Right lobe of liver (tissue), 6 donors: ENCODE results near the gene DVL3. TPM values are rescaled to one million over a fixed set of nuclear protein-coding genes. Genes with fewer than 3 reads are reported as not detected.

Experiments used
- ATAC-seq, 4 donors: fragments of 200-7000 bp; cut with Tn5 transposase; one replicate each; pipeline ENCODE4 v1.9.1; 2020; ENCODE audit warnings: mild to moderate bottlenecking in 4 of 4, moderate library complexity in 4 of 4
- DNase-seq, 3 donors: peaks; one replicate each; pipeline ENCODE4 v3.0.0-alpha.2; 2020
- H3K27ac ChIP-seq, 3 donors: fragments of 200-600 bp; one replicate each; pipeline ENCODE4 v1.8.0; 2022
- H3K27me3 ChIP-seq, 2 donors: fragments of 200-600 bp; one replicate each; pipeline ENCODE4 v1.8.0; 2022
- H3K36me3 ChIP-seq, 4 donors: fragments of 200-600 bp; sonication (generic) in 1 of 4; one replicate each; pipeline versions ENCODE4 v1.5.1 to v1.8.0; 2017 to 2022; ENCODE audit warnings: control low read depth in 1 of 4
- H3K4me1 ChIP-seq, 4 donors: fragments of 200-600 bp; sonication (generic) in 1 of 4; one replicate each; pipeline versions ENCODE4 v1.5.1 to v1.8.0; 2017 to 2022; ENCODE audit warnings: control low read depth in 1 of 4
- H3K4me3 ChIP-seq, 3 donors: fragments of 200-600 bp; one replicate each; pipeline ENCODE4 v1.8.0; 2022
- H3K9me3 ChIP-seq, 4 donors: fragments of 200-600 bp; sonication (generic) in 1 of 4; one replicate each; pipeline versions ENCODE4 v1.5.1 to v1.8.0; 2017 to 2022; ENCODE audit warnings: control low read depth in 1 of 4
- POLR2A ChIP-seq: fragments of 450-650 bp; IDR thresholded peaks from one replicate; pipeline ENCODE4 v1.6.1; 2017; ENCODE audit warnings: antibody characterized with exemption, mild to moderate bottlenecking
- whole genome bisulfite sequencing: methylation state at CpG from one replicate; pipeline ENCODE4 v1.1.6; 2018; ENCODE audit warnings: low coverage, low lambda C conversion rate; ENCODE audit not compliant: insufficient coverage; ENCODE audit errors: missing lambda C conversion rate; 5-methylcytosine and 5-hydroxymethylcytosine counted together
- intact Hi-C, 2 donors: fragments of 100-400 bp; cut with DNase I; formaldehyde crosslinking; loops; one replicate each; pipeline versions ENCODE4 v1.11.2 to v1.14.1; 2022
- total RNA-seq, 6 experiments: library from RNA; depleted of rRNA in 2 of 6; stranded (reverse); fragments of >200 nt in 2 of 6; fragmentation: NEBNext Ultra II Directional in 3 of 6; extraction: Animal tissue kit (Norgen Biotek cat#: 25700) in 3 of 6; gene quantifications; one replicate each; pipeline versions ENCODE4 v1.1.0 to v1.2.4, GENCODE V29; 2016 to 2023
- TF ChIP-seq, protein P1 (sequence below), 4 donors: fragments of 200-600 bp in 3 of 4; fragments of 450-650 bp in 1 of 4; IDR thresholded peaks; one replicate each; pipeline versions ENCODE4 v1.5.1 to v1.8.0; 2016 to 2022; ENCODE audit warnings: antibody characterized with exemption in 4 of 4, mild to moderate bottlenecking in 2 of 4
- donor health status: DM: no; HTN: yes; CAD: no.
- donor health status: DM: no; HTN: no; CAD: no.
- donor health status: DM: no; HTN: no; CAD: no.
- donor health status: DM: no; HTN: yes; CAD: no.
- donor health status: DM: no; HTN: yes; CAD: no.

DVL3 gene
- total RNA-seq, 6 experiments from 2014 or later = 18.9 to 28.1 (median 21.8) TPM

DNA sequence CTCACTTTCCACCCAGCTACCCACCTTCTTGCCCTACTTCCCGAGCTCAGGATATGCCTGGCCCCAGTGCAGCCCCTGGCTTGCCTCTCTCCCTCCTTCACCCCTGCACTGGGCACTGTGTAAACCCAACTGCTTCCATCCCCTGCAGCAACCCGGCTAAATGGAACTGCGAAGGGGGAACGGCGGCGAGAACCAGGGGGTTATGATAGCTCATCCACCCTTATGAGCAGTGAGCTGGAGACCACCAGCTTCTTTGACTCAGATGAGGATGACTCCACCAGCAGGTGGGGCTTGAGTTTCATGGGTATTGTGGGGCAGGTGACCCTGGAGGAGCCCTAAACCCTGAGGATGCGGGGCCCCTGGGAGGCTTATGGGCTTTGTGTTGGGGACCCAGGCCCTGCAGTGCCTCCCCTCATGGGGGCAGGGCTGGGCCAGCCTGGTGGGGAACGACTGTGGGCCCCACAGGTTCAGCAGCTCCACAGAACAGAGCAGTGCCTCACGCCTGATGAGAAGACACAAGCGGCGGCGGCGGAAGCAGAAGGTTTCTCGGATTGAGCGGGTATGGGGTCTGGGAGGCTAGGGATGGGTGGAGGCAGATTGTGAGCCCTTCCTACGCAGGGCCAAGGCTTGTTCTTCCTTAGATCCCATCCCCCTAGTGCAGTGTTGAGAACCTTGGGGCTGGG is 9.6 kb downstream of the DVL3 start:
- WGBS = 100% methylated on average over 5 of the region's 16 CpGs
- peaks cover 0 to 4% (median 0%) of the 10 kb centered on the region in 4 donors for H3K4me1 ChIP-seq
- no peak overlapping the region for H3K4me3 ChIP-seq
- DNase-seq = no peak
- intact Hi-C loops = loop anchor here in 1 of 2 donors (10.0 kb wide), 1 partner anchor 140 kb away; no protein-coding TSS in a partner anchor
- no peak overlapping the region for H3K27ac ChIP-seq
- ATAC-seq = no peak
- H3K27me3 ChIP-seq = no peaks in the 10 kb centered on the region
- no peaks in the 10 kb centered on the region for H3K9me3 ChIP-seq
- H3K36me3 ChIP-seq = peaks cover 7 to 46% (median 15%) of the 10 kb centered on the region in 4 donors
- TF ChIP-seq, protein P1, sequence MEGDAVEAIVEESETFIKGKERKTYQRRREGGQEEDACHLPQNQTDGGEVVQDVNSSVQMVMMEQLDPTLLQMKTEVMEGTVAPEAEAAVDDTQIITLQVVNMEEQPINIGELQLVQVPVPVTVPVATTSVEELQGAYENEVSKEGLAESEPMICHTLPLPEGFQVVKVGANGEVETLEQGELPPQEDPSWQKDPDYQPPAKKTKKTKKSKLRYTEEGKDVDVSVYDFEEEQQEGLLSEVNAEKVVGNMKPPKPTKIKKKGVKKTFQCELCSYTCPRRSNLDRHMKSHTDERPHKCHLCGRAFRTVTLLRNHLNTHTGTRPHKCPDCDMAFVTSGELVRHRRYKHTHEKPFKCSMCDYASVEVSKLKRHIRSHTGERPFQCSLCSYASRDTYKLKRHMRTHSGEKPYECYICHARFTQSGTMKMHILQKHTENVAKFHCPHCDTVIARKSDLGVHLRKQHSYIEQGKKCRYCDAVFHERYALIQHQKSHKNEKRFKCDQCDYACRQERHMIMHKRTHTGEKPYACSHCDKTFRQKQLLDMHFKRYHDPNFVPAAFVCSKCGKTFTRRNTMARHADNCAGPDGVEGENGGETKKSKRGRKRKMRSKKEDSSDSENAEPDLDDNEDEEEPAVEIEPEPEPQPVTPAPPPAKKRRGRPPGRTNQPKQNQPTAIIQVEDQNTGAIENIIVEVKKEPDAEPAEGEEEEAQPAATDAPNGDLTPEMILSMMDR (IDR thresholded peaks at IDR 0.05) = no peak
- TF ChIP-seq POLR2A = no peak

DNA sequence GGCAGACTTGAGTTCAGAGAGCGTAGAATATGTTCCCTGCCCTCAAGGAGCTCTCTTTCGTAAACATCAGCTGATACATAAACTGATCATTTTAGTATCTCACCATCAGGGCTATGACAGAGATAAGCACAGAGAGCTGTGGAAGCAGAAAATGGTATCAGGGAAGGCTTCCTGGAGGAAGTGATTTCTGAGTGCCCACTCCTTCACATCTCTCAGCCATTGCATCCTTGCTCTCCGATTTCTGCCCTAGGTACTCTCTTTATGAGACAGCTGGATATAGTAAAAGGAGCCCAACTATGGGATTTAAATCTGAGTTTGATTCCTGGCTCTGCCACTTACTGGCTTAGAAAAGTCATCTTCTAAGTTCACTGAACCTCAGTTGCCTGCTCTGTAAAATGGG is 10.4 kb downstream of the DVL3 start:
- H3K27me3 ChIP-seq = no peaks in the 10 kb centered on the region
- no peaks in the 10 kb centered on the region for H3K4me1 ChIP-seq
- TF ChIP-seq, protein P1 (IDR thresholded peaks at IDR 0.05) = no peak
- no peak for TF ChIP-seq POLR2A
- DNase-seq (no peak), ATAC-seq (no peak)
- no peak overlapping the region for H3K4me3 ChIP-seq
- peaks cover 7 to 52% (median 16%) of the 10 kb centered on the region in 4 donors for H3K36me3 ChIP-seq
- intact Hi-C loops = loop anchor here in 1 of 2 donors (10.0 kb wide), 1 partner anchor 139 kb away; no protein-coding TSS in a partner anchor
- H3K9me3 ChIP-seq = no peaks in the 10 kb centered on the region
- 100% methylated on average over 2 of the region's 3 CpGs for WGBS
- H3K27ac ChIP-seq = no peak overlapping the region

DNA sequence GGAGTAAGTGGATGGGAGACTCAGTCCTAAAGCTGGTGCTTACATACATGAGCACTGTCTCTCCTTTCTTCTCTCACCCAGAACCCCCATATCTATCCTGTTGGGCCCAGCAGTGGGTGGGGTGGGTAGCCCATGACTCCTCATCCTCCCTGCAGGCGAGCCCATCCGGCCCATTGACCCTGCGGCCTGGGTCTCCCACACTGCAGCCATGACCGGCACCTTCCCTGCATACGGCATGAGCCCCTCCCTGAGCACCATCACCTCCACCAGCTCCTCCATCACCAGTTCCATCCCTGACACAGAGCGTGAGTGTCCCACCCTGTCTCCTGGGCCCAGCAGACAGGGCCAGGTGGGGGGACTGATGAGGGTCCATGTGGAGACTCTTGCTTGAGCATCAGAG is 11.5 kb downstream of the DVL3 start:
- no peak overlapping the region for H3K4me3 ChIP-seq
- H3K4me1 ChIP-seq = no peaks in the 10 kb centered on the region
- ATAC-seq (no peak), DNase-seq (no peak)
- no peaks in the 10 kb centered on the region for H3K27me3 ChIP-seq
- no CpG with 5 or more reads among the region's 6 CpGs for WGBS
- H3K9me3 ChIP-seq = no peaks in the 10 kb centered on the region
- intact Hi-C loops = loop anchor here in 1 of 2 donors (10.0 kb wide), 1 partner anchor 138 kb away; no protein-coding TSS in a partner anchor
- H3K27ac ChIP-seq = no peak overlapping the region
- H3K36me3 ChIP-seq = peaks cover 8 to 63% (median 22%) of the 10 kb centered on the region in 4 donors
- TF ChIP-seq POLR2A = no peak

DNA sequence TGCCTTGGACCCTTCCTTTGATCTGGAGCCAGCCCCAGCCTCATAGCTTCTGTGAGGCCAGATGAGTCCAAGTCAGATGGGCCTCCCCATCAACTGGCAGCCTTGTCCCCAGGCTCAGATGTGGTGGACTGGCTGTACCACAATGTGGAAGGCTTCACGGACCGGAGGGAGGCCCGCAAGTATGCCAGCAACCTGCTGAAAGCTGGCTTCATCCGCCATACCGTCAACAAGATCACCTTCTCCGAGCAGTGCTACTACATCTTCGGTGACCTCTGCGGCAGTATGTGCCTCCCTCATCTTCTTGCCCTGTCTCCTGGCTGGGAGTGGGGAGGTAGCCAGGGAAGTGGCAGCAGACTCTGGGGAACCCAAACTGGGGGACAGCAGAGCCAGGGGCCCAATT is 12.6 kb downstream of the DVL3 start:
- no CpG with 5 or more reads among the region's 8 CpGs for WGBS
- no peak overlapping the region for H3K4me3 ChIP-seq
- TF ChIP-seq, protein P1 (IDR thresholded peaks at IDR 0.05) = no peak
- TF ChIP-seq POLR2A = no peak
- H3K36me3 ChIP-seq = peaks cover 8 to 65% (median 20%) of the 10 kb centered on the region in 4 donors
- DNase-seq (no peak), ATAC-seq (no peak)
- intact Hi-C loops = loop anchor here in 1 of 2 donors (10.0 kb wide), 1 partner anchor 137 kb away; no protein-coding TSS in a partner anchor
- no peak overlapping the region for H3K27ac ChIP-seq
- no peaks in the 10 kb centered on the region for H3K9me3 ChIP-seq
- no peaks in the 10 kb centered on the region for H3K4me1 ChIP-seq
- H3K27me3 ChIP-seq = no peaks in the 10 kb centered on the region

DNA sequence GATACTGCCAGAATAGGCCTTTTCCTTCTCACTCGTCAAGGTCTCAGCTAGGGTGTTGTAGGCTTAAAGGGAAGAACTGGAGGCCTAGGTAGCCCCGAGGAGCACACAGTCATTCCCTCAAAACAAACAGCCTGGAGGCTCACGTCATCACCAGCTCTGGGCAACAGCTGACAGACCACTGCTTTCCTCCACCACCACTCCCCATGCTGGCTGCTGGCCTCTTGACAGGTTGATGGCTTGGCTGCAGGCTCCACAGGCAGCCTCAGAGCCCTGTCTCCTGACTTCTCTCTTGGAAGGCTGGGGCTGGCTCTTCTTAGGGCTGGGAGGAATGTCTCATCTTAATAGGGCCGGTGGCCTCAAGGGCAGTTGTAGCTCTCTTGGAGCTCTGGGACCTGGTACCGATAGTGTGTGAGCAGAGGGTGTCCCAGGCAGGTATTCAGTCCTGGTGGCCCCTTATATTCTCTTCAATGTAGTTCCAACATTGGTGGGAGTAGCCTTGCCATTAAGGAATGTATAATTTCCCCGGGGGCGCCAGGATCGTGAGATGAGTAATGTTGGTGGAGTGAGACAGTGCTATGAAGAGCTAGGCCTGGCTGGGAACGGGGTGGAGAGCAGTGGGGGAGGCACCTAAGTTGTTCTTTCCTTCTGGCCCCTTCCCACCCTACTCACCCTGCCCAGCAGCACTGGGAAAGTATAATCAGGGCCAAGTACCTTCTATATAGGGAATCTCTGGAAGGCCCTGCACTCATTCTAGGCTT is 13.4 kb downstream of the DVL3 start:
- H3K4me3 ChIP-seq = no peak overlapping the region
- WGBS = 82% methylated on average over 2 of the region's 9 CpGs
- ATAC-seq = no peak
- H3K36me3 ChIP-seq = peaks cover 8 to 64% (median 20%) of the 10 kb centered on the region in 4 donors
- no peak overlapping the region for H3K27ac ChIP-seq
- no peaks in the 10 kb centered on the region for H3K4me1 ChIP-seq
- intact Hi-C loops = loop anchor here in 1 of 2 donors (10.0 kb wide), 1 partner anchor 136 kb away; no protein-coding TSS in a partner anchor
- TF ChIP-seq, protein P1 (IDR thresholded peaks at IDR 0.05) = no peak
- no peak for TF ChIP-seq POLR2A
- H3K9me3 ChIP-seq = no peaks in the 10 kb centered on the region
- DNase-seq = no peak
- no peaks in the 10 kb centered on the region for H3K27me3 ChIP-seq
